Neuron (in vitro differentiated cells): ENCODE data around the gene AGRN.
"Not testable (repeated sequence)": the region's sequence is repeated elsewhere in the genome, so short reads cannot be mapped to it uniquely, and the experiment has no call there.

Experiments used
- H2AFZ ChIP-seq: one replicate; pipeline ENCODE4 v1.6.1; 2013; ENCODE audit warnings: low read depth, mild to moderate bottlenecking, inconsistent platforms, low read length, moderate library complexity
- H3K27me3 ChIP-seq: one replicate; pipeline ENCODE4 v1.6.1; 2013; ENCODE audit warnings: low read length; ENCODE audit not compliant: insufficient read depth
- H3K36me3 ChIP-seq: one replicate; pipeline ENCODE4 v1.6.1; 2013; ENCODE audit warnings: low read length; ENCODE audit not compliant: insufficient read depth
- H3K4me1 ChIP-seq: one replicate; pipeline ENCODE4 v1.6.1; 2013; ENCODE audit warnings: low read length; ENCODE audit not compliant: insufficient read depth
- H3K4me3 ChIP-seq: 2 replicates; pipeline ENCODE4 v1.5.1; 2013; ENCODE audit warnings: mild to moderate bottlenecking, low read length, moderate library complexity
- H3K9me3 ChIP-seq: one replicate; pipeline ENCODE4 v1.6.1; 2013; ENCODE audit warnings: low read length

Gene AGRN

GRCh38 chr1:1020000-1020404 lies at the start of gene AGRN:
Gene AGRN (plus strand): TSS chr1:1020120. CDS start chr1:1020173, 53 bp downstream.
- peaks cover 19% of the 10 kb centered on the region for H3K4me1 ChIP-seq
- no peaks in the 10 kb centered on the region for H3K9me3 ChIP-seq
- no peaks in the 10 kb centered on the region for H3K27me3 ChIP-seq
- H3K4me3 ChIP-seq = peak within 1 kb of the TSS; percentile 95
- no peak within 1 kb of the TSS for H2AFZ ChIP-seq
- H3K36me3 ChIP-seq = peaks cover 16% of the 10 kb centered on the region

GRCh38 chr1:970242-970972 lies 49.5 kb upstream of the AGRN start:
- Histone ChIP-seq H2AFZ (no peak overlapping the region), H3K4me1 (peaks cover 11% of the 10 kb centered on the region), H3K27me3 (peaks cover 92% of the 10 kb centered on the region), H3K36me3 (no peaks in the 10 kb centered on the region), H3K9me3 (no peaks in the 10 kb centered on the region), H3K4me3 (no peak overlapping the region)

GRCh38 chr1:970973-971730 lies 48.8 kb upstream of the AGRN start:
- Histone ChIP-seq H3K9me3 (no peaks in the 10 kb centered on the region), H3K4me1 (peaks cover 16% of the 10 kb centered on the region), H3K4me3 (no peak overlapping the region), H2AFZ (no peak overlapping the region), H3K27me3 (peaks cover 89% of the 10 kb centered on the region), H3K36me3 (no peaks in the 10 kb centered on the region)

GRCh38 chr1:971751-972506 lies 48.0 kb upstream of the AGRN start:
- Histone ChIP-seq H2AFZ (no peak overlapping the region), H3K36me3 (no peaks in the 10 kb centered on the region), H3K27me3 (peaks cover 82% of the 10 kb centered on the region), H3K4me3 (no peak overlapping the region), H3K4me1 (peaks cover 10% of the 10 kb centered on the region), H3K9me3 (no peaks in the 10 kb centered on the region)

DNA sequence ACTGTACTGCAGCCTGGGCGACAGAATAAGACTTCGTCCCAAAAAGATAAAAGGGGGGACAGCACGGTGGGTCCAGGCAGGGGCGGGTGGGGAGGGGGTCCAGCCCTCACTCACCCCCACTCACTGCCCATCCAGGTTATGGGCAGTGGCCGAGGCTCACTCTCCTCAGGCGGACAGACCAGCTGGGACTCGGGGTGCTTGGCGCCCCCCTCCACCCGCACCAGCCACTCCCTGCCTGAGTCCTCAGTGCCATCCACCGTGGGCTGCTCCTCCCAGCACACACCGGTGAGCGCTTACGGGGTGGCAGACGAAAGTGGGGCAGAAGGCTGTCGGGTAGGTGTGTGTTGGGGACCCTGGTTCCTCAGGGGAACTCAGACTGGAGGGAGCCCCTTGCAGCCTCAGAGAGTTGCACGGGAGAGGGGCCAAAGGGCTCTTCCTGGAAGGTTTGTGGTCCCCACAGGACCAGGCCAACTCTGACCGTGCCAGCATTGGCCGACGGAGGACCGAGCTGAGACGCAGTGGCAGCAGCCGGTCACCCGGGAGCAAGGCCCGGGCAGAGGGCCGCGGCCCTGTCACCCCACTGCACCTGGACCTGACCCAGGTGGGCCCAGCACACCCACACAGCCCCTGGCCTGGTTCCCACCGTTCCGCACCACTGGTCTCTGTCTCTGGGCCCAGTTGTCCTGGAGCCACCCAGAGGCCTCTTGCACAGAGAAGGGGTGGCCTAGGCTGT lies 47.0 kb upstream of the AGRN start:
- H3K4me1 ChIP-seq = peaks cover 10% of the 10 kb centered on the region
- peaks cover 72% of the 10 kb centered on the region for H3K27me3 ChIP-seq
- H3K36me3 ChIP-seq = no peaks in the 10 kb centered on the region
- no peak overlapping the region for H2AFZ ChIP-seq
- H3K4me3 ChIP-seq = no peak overlapping the region
- H3K9me3 ChIP-seq = no peaks in the 10 kb centered on the region

- Histone ChIP-seq H3K9me3 (peaks cover 2% of the 10 kb centered on the region), H3K36me3 (no peaks in the 10 kb centered on the region), H3K4me3 (no peak overlapping the region), H2AFZ (no peak overlapping the region), H3K27me3 (peaks cover 64% of the 10 kb centered on the region), H3K4me1 (peaks cover 10% of the 10 kb centered on the region)
Measured at GRCh38 chr1:973459-974292, 46.2 kb upstream of the AGRN start.

DNA sequence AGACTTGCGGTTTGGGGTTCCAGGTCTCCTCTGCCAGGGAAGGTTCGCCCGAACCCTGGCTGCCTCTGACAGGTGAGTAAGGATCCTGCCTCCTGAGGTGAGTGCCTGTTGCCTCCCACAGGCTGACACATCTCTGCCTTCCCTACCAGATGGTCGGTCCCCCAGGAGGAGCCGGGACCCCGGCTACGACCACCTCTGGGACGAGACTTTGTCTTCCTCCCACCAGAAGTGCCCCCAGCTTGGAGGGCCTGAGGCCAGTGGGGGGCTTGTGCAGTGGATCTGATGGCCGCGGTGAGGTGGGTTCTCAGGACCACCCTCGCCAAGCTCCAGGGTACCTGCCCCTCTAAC lies 45.7 kb upstream of the AGRN start:
- Histone ChIP-seq H3K9me3 (peaks cover 2% of the 10 kb centered on the region), H3K36me3 (no peaks in the 10 kb centered on the region), H3K4me3 (no peak overlapping the region), H3K27me3 (peaks cover 58% of the 10 kb centered on the region), H2AFZ (no peak overlapping the region), H3K4me1 (peaks cover 10% of the 10 kb centered on the region)

DNA sequence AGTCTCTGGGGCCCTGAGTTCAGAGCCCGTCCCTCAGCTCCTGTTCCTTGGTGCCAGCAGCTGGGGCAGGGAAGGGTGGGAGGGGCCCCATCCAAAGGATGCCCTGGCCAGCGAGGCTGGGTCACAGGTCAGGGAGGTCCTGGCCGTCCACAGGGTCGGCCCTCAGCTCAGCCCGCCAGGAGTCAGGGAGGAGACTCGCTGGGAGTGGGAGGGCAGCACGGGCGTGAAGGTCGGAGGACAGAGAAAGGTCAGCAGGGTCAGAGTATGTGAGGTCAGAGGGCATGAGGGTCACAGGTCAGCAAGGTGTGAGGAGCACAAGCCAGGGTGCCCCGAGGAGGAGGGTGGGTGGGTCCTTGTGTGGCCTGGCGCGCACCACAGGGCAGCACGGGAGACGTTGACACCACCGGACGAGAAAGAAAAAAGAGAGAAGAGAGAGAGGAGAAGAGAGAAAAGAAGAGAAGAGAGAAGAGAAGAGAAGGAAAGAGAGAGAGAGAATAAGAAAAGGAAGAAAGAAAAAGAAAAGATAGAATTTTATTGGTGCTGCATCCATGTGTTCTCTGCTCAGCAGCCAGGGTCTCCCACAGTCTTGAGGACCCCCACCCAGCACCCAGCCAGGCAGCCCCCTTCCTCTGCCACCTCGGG lies 45.1 kb upstream of the AGRN start:
- Histone ChIP-seq H3K9me3 (peaks cover 2% of the 10 kb centered on the region), H3K4me3 (no peak overlapping the region), H3K27me3 (peaks cover 53% of the 10 kb centered on the region), H3K4me1 (peaks cover 10% of the 10 kb centered on the region), H3K36me3 (no peaks in the 10 kb centered on the region), H2AFZ (no peak overlapping the region)

DNA sequence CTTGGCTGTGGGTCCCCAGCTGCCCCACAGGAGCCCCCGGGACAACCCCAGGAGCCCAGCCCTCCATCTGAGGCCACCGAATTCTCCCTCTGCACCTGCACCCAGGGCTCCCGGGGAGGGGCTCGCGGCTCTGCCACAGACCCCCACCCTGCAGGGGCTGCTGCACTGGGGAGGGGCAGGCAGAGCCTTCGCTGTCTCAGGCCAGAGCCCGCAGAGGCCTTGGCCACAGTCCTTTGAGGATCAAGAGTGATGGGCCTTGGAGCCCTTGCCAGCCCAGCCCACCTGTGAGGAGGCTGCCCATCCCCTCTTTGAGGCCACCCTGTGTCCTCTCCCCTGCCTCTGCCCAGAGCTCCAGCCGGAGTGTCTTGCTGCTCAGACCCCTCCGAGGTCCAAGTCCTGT lies 44.6 kb upstream of the AGRN start:
- H3K27me3 ChIP-seq = peaks cover 47% of the 10 kb centered on the region
- H2AFZ ChIP-seq = no peak overlapping the region
- H3K9me3 ChIP-seq = peaks cover 4% of the 10 kb centered on the region
- no peak overlapping the region for H3K4me3 ChIP-seq
- H3K36me3 ChIP-seq = no peaks in the 10 kb centered on the region
- peaks cover 10% of the 10 kb centered on the region for H3K4me1 ChIP-seq

- H2AFZ ChIP-seq = no peak overlapping the region
- H3K36me3 ChIP-seq = no peaks in the 10 kb centered on the region
- peaks cover 10% of the 10 kb centered on the region for H3K4me1 ChIP-seq
- peaks cover 44% of the 10 kb centered on the region for H3K27me3 ChIP-seq
- peaks cover 4% of the 10 kb centered on the region for H3K9me3 ChIP-seq
- H3K4me3 ChIP-seq = no peak overlapping the region
Measured at GRCh38 chr1:975896-976683, 43.8 kb upstream of the AGRN start.

- H3K27me3 ChIP-seq = peaks cover 43% of the 10 kb centered on the region
- H3K36me3 ChIP-seq, H3K4me1 ChIP-seq, H3K9me3 ChIP-seq, H3K4me3 ChIP-seq, H2AFZ ChIP-seq: not testable (repeated sequence)
Measured at GRCh38 chr1:976791-977190, 43.1 kb upstream of the AGRN start.
